Kidney epithelial cell (primary cell): ENCODE measurements around the gene BLMH. TPM values are rescaled to one million over a fixed set of nuclear protein-coding genes. Genes with fewer than 3 reads are reported as not detected.

Experiments
- DNase-seq: peaks from one replicate; pipeline ENCODE4 v3.0.0-alpha.2; 2010; ENCODE audit warnings: low read depth
- H3K27me3 ChIP-seq: 2 replicates; pipeline ENCODE4 v1.6.0; 2011; ENCODE audit warnings: low read length; ENCODE audit not compliant: control insufficient read depth, insufficient read depth
- H3K36me3 ChIP-seq: 2 replicates; pipeline ENCODE4 v1.5.1; 2011; ENCODE audit warnings: low read length; ENCODE audit not compliant: control insufficient read depth, insufficient read depth
- H3K4me3 ChIP-seq: 2 replicates; pipeline ENCODE4 v1.5.1; 2011; ENCODE audit warnings: low read depth, mild to moderate bottlenecking, control low read depth, low read length
- CTCF ChIP-seq: IDR thresholded peaks from 2 replicates; pipeline ENCODE4 v1.5.1; 2011; ENCODE audit warnings: mild to moderate bottlenecking, moderate library complexity, low read length, control low read depth, inconsistent platforms; ENCODE audit not compliant: insufficient read depth, poor library complexity, severe bottlenecking
- total RNA-seq: library from RNA; depleted of rRNA; stranded (reverse); fragments of >200 nt; gene quantifications from 2 replicates; pipeline ENCODE4 v1.2.3, GENCODE V29; 2015

Gene BLMH
- total RNA-seq, 1 donor from 2014 or later: 29.4 TPM

DNA sequence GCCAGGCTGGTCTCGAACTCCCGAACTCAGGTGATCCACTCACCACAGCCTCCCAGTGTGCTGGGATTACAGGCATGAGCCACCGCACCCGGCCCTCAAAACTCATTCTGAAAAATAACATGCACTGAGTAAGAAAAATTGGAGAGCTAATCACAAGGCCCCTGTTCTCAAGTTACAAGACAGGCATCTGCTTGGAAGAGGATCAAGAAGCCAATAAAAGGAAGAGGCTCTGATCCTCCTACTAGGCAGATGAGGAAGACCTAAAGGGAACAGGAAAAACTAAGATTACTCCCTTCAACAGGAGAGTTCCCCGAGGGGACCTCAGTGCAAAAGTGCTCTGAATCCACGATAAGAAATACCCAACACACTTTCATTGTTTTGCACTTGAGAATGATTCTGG lies 18.4 kb downstream of the BLMH start:
- Histone ChIP-seq H3K4me3 (no peak overlapping the region), H3K36me3 (no peaks in the 10 kb centered on the region), H3K27me3 (no peaks in the 10 kb centered on the region)
- TF ChIP-seq CTCF: no peak
- no peak for DNase-seq

GRCh38 chr17:30271102-30271501 lies 20.6 kb downstream of the BLMH start:
- no peak for TF ChIP-seq CTCF
- no peak for DNase-seq

DNA sequence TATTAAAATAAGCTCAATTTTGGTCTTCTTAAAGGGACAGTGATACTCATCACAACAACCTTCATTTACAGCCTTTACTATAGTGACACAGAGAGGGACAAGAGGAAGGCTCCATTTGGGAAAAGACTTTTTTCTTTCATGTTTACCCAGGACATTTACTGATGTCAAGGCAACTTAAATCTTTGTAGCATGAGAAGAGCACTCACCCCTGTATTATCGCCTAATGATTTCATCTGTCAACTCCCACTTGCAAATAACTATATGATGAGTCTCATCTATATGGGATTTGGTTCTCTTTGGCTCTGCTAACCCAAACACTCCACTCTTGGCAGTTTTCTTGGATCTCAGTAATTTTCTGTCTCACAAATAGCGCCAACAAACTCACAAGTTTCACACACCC lies 24.1 kb downstream of the BLMH start:
- DNase-seq: no peak

More at GRCh38 chr17:30271102-30271501, 20.6 kb downstream of the BLMH start:
- H3K36me3 ChIP-seq: no peaks in the 10 kb centered on the region
- no peaks in the 10 kb centered on the region for H3K27me3 ChIP-seq
- H3K4me3 ChIP-seq: no peak overlapping the region

GRCh38 chr17:30263552-30264333 lies 28.0 kb downstream of the BLMH start:
- TF ChIP-seq CTCF: no peak
- Histone ChIP-seq H3K4me3 (no peak overlapping the region), H3K36me3 (peaks cover 2% of the 10 kb centered on the region), H3K27me3 (no peaks in the 10 kb centered on the region)
- no peak for DNase-seq

More for the DNA sequence above, 24.1 kb downstream of the BLMH start:
- Histone ChIP-seq H3K36me3 (no peaks in the 10 kb centered on the region), H3K27me3 (no peaks in the 10 kb centered on the region), H3K4me3 (no peak overlapping the region)
- TF ChIP-seq CTCF: no peak

- peaks cover 2% of the 10 kb centered on the region for H3K36me3 ChIP-seq
- DNase-seq: no peak
- no peak for TF ChIP-seq CTCF
- no peak overlapping the region for H3K4me3 ChIP-seq
- H3K27me3 ChIP-seq: no peaks in the 10 kb centered on the region
Measured at GRCh38 chr17:30256756-30257506, 34.8 kb downstream of the BLMH start.

GRCh38 chr17:30254150-30254549 lies 37.6 kb downstream of the BLMH start:
- DNase-seq: no peak
- Histone ChIP-seq H3K4me3 (no peak overlapping the region), H3K27me3 (no peaks in the 10 kb centered on the region), H3K36me3 (peaks cover 1% of the 10 kb centered on the region)
- no peak for TF ChIP-seq CTCF
